Measurements from ENCODE around the gene PACRG.

- no peak for TF ChIP-seq CTCF (optimal IDR thresholded peaks at IDR 0.05 in 1 of 3, IDR thresholded peaks at IDR 0.05 in 1 of 3, conservative IDR thresholded peaks at IDR 0.05 in 1 of 3; ENCODE audit: extremely low read depth in 1 of 3, insufficient read depth in 2 of 3, low read length in 3 of 3)
- no peak for TF ChIP-seq EZH2 (IDR thresholded peaks at IDR 0.05; ENCODE audit: low read length)
Measured at GRCh38 chr6:163354085-163354484, 626.3 kb downstream of the PACRG start.
